K562 (cell line): Measurements from ENCODE around the gene ST8SIA2. TPM values are rescaled to one million over a fixed set of nuclear protein-coding genes. Genes with fewer than 3 reads are reported as not detected.

Source experiments
- ATAC-seq: fragments of 200-7000 bp; cut with Tn5 transposase; 3 replicates; pipeline ENCODE4 v1.9.1; 2020; ENCODE audit warnings: moderate library complexity
- BruUV-seq: library from RNA; stranded (reverse); fragments of 400-500 nt; replicated peaks from 2 replicates; lab custom pipeline; 2021; lab: Mats Ljungman, UMichigan
- CTCF ChIA-PET: fragments of 300-600 bp; formaldehyde crosslinking; extraction: SDS; loops from one replicate; lab custom pipeline; 2021; ENCODE audit warnings: low intra/inter-chr PET ratio; lab: Yijun Ruan, JAX
- POLR2A ChIA-PET: fragments of 300-600, 350-650 bp; sonication (Branson Sonifier 250); formaldehyde crosslinking; extraction: SDS; loops from one replicate; lab custom pipeline; 2021; ENCODE audit warnings: antibody characterized with exemption, inconsistent platforms; lab: Yijun Ruan, JAX
- DNase-seq, 4 experiments: peaks; one replicate each; pipeline versions ENCODE4 v3.0.0 to v3.0.0-alpha.2; 2011 to 2018; ENCODE audit warnings: low spot score in 3 of 4, mixed read lengths in 3 of 4; ENCODE audit errors: extremely low read depth in 1 of 4
- FAIRE-seq: peaks from 2 replicates; lab custom pipeline; 2011; peaks lifted over from hg19 to GRCh38; lab: Jason Lieb, UNC
- H2AFZ ChIP-seq: 2 replicates; pipeline ENCODE4 v1.6.0; 2011; ENCODE audit warnings: low read depth, low read length, control low read depth, inconsistent platforms
- H3K27ac ChIP-seq: fragments of 200-600 bp; 3 replicates; pipeline ENCODE4 v1.8.0; 2011; ENCODE audit warnings: low read depth, mild to moderate bottlenecking, control low read depth, inconsistent platforms, low read length, moderate library complexity, mixed read lengths; ENCODE audit errors: extremely low read depth
- H3K27me3 ChIP-seq, 2 experiments: fragments of 300-600 bp in 1 of 2; 2 replicates in 1 of 2; 3 replicates in 1 of 2; pipeline versions ENCODE4 v1.6.0 to v1.8.0; 2011; ENCODE audit warnings: inconsistent platforms in 2 of 2, low read length in 2 of 2, mild to moderate bottlenecking in 1 of 2, mixed read lengths in 1 of 2, moderate library complexity in 1 of 2; ENCODE audit not compliant: control insufficient read depth in 2 of 2, insufficient read depth in 2 of 2
- H3K36me3 ChIP-seq: fragments of 300-600 bp; 3 replicates; pipeline ENCODE4 v1.8.0; 2011; ENCODE audit warnings: mild to moderate bottlenecking, low read length, inconsistent platforms; ENCODE audit not compliant: control insufficient read depth, insufficient read depth
- H3K4me1 ChIP-seq, 2 experiments: fragments of 200-600 bp in 1 of 2; replicated peaks in 1 of 2; 2 replicates in 1 of 2; 3 replicates in 1 of 2; pipeline versions ENCODE4 v1.5.1 to v1.8.0; 2011; ENCODE audit warnings: inconsistent platforms in 2 of 2, low read length in 2 of 2, mild to moderate bottlenecking in 1 of 2, mixed read lengths in 1 of 2, moderate library complexity in 1 of 2; ENCODE audit not compliant: control insufficient read depth in 2 of 2, insufficient read depth in 2 of 2
- H3K4me2 ChIP-seq: 2 replicates; pipeline ENCODE4 v1.6.1; 2011; ENCODE audit warnings: low read length, control low read depth, inconsistent platforms, mixed read lengths; ENCODE audit not compliant: insufficient read depth
- H3K4me3 ChIP-seq: fragments of 200-600 bp; sonication (generic), shearing (Covaris generic); 2 replicates; pipeline ENCODE4 v1.5.1; 2016; ENCODE audit warnings: control low read depth, inconsistent platforms
- H3K79me2 ChIP-seq: fragments of 200-600 bp; 3 replicates; pipeline ENCODE4 v1.8.0; 2011; ENCODE audit warnings: low read length, inconsistent platforms; ENCODE audit not compliant: control insufficient read depth, insufficient read depth
- H3K9ac ChIP-seq, 2 experiments: 2 replicates each; pipeline versions ENCODE4 v1.6.0 to v1.6.1; 2011; ENCODE audit warnings: low read depth in 2 of 2, low read length in 2 of 2, control low read depth in 1 of 2, inconsistent platforms in 1 of 2, mild to moderate bottlenecking in 1 of 2, mixed read lengths in 1 of 2; ENCODE audit not compliant: insufficient read depth in 1 of 2
- H3K9me1 ChIP-seq: one replicate; pipeline ENCODE4 v1.6.0; 2011; ENCODE audit warnings: inconsistent platforms, mild to moderate bottlenecking, low read length, moderate library complexity; ENCODE audit not compliant: control insufficient read depth, insufficient read depth
- H3K9me3 ChIP-seq: replicated peaks from 2 replicates; pipeline ENCODE4 v1.5.1; 2011; ENCODE audit warnings: low read depth, low read length, inconsistent platforms; ENCODE audit not compliant: control insufficient read depth, insufficient read depth
- H4K20me1 ChIP-seq: replicated peaks from 2 replicates; pipeline ENCODE4 v1.6.1; 2011; ENCODE audit warnings: low read length, inconsistent platforms, mixed read lengths; ENCODE audit not compliant: control insufficient read depth, insufficient read depth
- RBM15 ChIP-seq: fragments of 200-400 bp; formaldehyde crosslinking; IDR thresholded peaks from 2 replicates; pipeline ENCODE4 v1.6.1; 2018; ENCODE audit warnings: mild to moderate bottlenecking, low read length, moderate library complexity; ENCODE audit not compliant: insufficient read depth
- SRSF3 ChIP-seq: fragments of 200-400 bp; formaldehyde crosslinking; IDR thresholded peaks from 2 replicates; pipeline ENCODE4 v1.6.1; 2016; ENCODE audit warnings: mild to moderate bottlenecking, low read length, moderate library complexity; ENCODE audit not compliant: insufficient read depth
- TFAM ChIP-seq: fragments of 250-450 bp; sonication (Bioruptor Pico); conservative IDR thresholded peaks from 2 replicates; pipeline ENCODE4 v1.5.0; 2021; ENCODE audit warnings: mild to moderate bottlenecking, moderate library complexity
- WGBS: fragments of 100-300 bp; shearing (Covaris generic); methylation state at CpG from one replicate; pipeline ENCODE4 v1.1.6; 2016; ENCODE audit warnings: low coverage, mixed read lengths; ENCODE audit not compliant: insufficient coverage; ENCODE audit errors: missing lambda C conversion rate; 5-methylcytosine and 5-hydroxymethylcytosine counted together
- in situ Hi-C: fragments of 300-500 bp; cut with MboI; formaldehyde crosslinking; loops from 4 replicates; pipeline ENCODE4 v1.15.0; 2018; ENCODE audit warnings: inconsistent platforms, mixed read lengths
- intact Hi-C: fragments of 100-400 bp; cut with micrococcal nuclease; formaldehyde crosslinking; loops from 2 replicates; pipeline ENCODE4 v1.14.2; 2022
- polyA plus RNA-seq, 8 experiments: library from polyadenylated mRNA; depleted of rRNA in 4 of 8; stranded (reverse) in 5 of 8; unstranded in 3 of 8; fragments of >200 nt; fragmentation: Nextera tagmentation in 2 of 8; fragmentation: Illumina TruSeq in 1 of 8; extraction: Ambion mirVana in 2 of 8; extraction: Trizol in 1 of 8; gene quantifications; 2 replicates each; pipeline versions ENCODE4 v1.2.1 to v1.2.3, GENCODE V29; 2011 to 2014; ENCODE audit warnings: inconsistent platforms in 1 of 8, missing spikeins in 1 of 8
- total RNA-seq, 7 experiments: library from RNA; depleted of rRNA in 6 of 7; stranded (reverse); fragments of >200 nt in 6 of 7; fragmentation: Illumina TruSeq in 2 of 7; extraction: Trizol in 2 of 7; gene quantifications; 2 replicates each; pipeline versions ENCODE4 v1.2.1 to v1.2.3, GENCODE V29; 2011 to 2021; ENCODE audit warnings: low replicate concordance in 1 of 7
- TF ChIP-seq, protein P1 (sequence below): IDR thresholded peaks from 2 replicates; pipeline ENCODE4 v1.6.1; 2011; ENCODE audit warnings: borderline replicate concordance, low read depth, mild to moderate bottlenecking, moderate library complexity, low read length; ENCODE audit not compliant: insufficient read depth, poor library complexity, severe bottlenecking
- TF ChIP-seq, protein P2 (sequence below): fragments of 250-450 bp; sonication (Bioruptor Pico); IDR thresholded peaks from 2 replicates; pipeline ENCODE4 v1.4.0; 2020; ENCODE audit warnings: mild to moderate bottlenecking, moderate library complexity

Gene ST8SIA2
- total and polyA plus RNA-seq, 9 of the 15 experiments (the other 6 are each of a cell fraction or from before 2014, with no cell fraction given) = not detected

DNA sequence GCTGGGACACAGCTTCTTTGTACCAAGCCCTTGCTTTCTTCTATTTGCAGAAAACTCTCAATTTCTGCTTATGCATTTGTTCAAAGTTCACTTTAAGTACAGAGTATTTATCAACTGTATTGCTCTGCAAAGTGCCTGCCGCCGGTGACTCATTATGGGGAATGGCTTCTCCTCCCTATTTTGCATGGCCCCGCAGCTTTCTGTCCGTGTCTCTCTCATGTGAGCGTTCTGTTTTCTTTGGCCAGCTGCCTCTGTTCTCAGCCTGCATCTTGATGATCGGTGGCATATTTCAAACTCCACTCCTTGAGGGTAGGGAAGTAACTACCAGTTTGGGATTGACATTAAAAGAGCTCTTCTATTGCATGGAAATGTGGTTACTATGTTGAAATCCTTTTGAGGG lies 28.6 kb upstream of the ST8SIA2 start:
- no peak for DNase-seq
- H4K20me1 ChIP-seq = no peaks in the 10 kb centered on the region
- ATAC-seq = no peak
- no peak for TF ChIP-seq SRSF3
- TF ChIP-seq, protein P1, sequence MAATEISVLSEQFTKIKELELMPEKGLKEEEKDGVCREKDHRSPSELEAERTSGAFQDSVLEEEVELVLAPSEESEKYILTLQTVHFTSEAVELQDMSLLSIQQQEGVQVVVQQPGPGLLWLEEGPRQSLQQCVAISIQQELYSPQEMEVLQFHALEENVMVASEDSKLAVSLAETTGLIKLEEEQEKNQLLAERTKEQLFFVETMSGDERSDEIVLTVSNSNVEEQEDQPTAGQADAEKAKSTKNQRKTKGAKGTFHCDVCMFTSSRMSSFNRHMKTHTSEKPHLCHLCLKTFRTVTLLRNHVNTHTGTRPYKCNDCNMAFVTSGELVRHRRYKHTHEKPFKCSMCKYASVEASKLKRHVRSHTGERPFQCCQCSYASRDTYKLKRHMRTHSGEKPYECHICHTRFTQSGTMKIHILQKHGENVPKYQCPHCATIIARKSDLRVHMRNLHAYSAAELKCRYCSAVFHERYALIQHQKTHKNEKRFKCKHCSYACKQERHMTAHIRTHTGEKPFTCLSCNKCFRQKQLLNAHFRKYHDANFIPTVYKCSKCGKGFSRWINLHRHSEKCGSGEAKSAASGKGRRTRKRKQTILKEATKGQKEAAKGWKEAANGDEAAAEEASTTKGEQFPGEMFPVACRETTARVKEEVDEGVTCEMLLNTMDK = no peak
- no peak for TF ChIP-seq RBM15
- TF ChIP-seq, protein P2, sequence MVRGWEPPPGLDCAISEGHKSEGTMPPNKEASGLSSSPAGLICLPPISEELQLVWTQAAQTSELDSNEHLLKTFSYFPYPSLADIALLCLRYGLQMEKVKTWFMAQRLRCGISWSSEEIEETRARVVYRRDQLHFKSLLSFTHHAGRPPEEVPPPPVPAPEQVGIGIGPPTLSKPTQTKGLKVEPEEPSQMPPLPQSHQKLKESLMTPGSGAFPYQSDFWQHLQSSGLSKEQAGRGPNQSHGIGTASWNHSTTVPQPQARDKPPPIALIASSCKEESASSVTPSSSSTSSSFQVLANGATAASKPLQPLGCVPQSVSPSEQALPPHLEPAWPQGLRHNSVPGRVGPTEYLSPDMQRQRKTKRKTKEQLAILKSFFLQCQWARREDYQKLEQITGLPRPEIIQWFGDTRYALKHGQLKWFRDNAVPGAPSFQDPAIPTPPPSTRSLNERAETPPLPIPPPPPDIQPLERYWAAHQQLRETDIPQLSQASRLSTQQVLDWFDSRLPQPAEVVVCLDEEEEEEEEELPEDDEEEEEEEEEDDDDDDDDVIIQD = no peak
- no peak for TF ChIP-seq TFAM
- H3K9me1 ChIP-seq = no peaks in the 10 kb centered on the region
- FAIRE-seq = no peak
- no peaks in the 10 kb centered on the region for H3K4me1 ChIP-seq
- H2AFZ ChIP-seq = no peak overlapping the region
- H3K9ac ChIP-seq = no peak overlapping the region
- H3K27ac ChIP-seq = no peak overlapping the region
- intact Hi-C loops = no loop called here
- no peaks in the 10 kb centered on the region for H3K36me3 ChIP-seq
- no peaks in the 10 kb centered on the region for H3K9me3 ChIP-seq
- H3K4me3 ChIP-seq = no peak overlapping the region
- H3K4me2 ChIP-seq = no peak overlapping the region
- BruUV-seq = no TSS peak
- peaks cover 0 to 15% of the 10 kb centered on the region in 2 experiments; a peak in 3 of 5 replicates for H3K27me3 ChIP-seq
- ChIA-PET POLR2A (no interaction called here), CTCF (no interaction called here)
- no peaks in the 10 kb centered on the region for H3K79me2 ChIP-seq
- WGBS = 1% methylated on average over 6 of the region's 6 CpGs
- in situ Hi-C loops = no loop called here
